HCT116 (cell line): Measurements from ENCODE around the gene LOXL1.

ENCODE experiments used
- EZH2 ChIP-seq: fragments of 200-600 bp; sonication (generic); IDR thresholded peaks from 2 replicates; pipeline ENCODE4 v1.6.1; 2017; ENCODE audit warnings: antibody characterized with exemption, mixed run types
- YY1 ChIP-seq: IDR thresholded peaks from 2 replicates; pipeline ENCODE4 v1.6.1; 2011; ENCODE audit warnings: low read length, low read depth, moderate library complexity, mild to moderate bottlenecking; ENCODE audit not compliant: insufficient replicate concordance; ENCODE audit errors: extremely low read depth

DNA sequence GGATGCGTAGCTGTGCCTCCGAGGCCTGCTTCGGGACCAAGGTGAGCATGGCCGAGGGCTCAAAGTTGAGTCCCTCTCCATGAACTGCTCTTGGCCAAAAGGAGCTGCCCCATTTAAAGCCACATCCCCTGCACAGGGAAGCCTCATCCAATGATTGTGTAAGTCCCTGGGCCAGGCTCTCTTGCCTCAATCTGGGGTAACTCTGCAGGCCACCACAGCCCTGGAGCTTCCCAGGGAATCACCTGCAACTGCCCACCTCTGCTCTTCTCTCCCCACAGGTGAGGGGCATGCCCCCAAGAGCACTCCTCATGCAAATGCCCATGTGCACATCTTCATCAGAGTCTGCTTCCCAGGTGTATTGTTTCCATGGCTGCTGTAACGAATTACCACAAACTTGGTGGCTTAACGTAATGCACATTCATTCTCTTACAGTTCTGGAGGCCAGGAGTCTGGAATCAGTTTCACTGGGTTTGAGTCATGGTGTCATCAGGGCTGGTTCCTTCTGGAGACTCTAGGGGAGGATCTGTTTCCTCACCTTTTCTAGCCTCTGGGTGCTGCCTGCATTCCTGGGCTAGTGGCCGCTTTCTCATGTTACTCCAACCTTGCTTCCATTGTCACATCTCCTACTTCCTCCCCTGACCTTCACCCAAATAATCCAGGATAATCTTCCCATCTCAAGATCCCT is 25.0 kb upstream of the LOXL1 start:
- TF ChIP-seq EZH2, result no peak
- no peak for TF ChIP-seq YY1
